Measurements from ENCODE around the gene FGF6.
"Not testable (repeated sequence)": the region's sequence is repeated elsewhere in the genome, so short reads cannot be mapped to it uniquely, and the experiment has no call there.

DNA sequence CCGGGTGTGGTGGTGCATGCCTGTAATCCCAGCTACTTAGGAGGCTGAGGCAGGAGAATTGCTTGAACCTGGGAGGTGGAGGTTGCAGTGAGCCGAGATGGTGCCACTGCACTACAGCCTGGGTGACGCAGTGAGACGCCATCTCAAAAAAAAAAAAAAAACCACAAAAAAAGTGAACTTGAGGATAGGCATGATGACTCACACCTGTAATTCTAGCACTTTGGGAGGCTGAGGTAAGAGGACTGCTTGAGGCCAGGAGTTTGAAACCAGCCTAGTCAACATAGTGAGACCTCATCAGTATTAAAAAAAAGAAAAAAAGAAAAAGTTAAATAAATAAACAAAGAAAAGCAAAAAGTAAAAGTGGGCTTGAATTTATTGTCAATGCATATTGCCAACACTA, 10.2 kb upstream of the FGF6 start:
- TF ChIP-seq, protein P1, sequence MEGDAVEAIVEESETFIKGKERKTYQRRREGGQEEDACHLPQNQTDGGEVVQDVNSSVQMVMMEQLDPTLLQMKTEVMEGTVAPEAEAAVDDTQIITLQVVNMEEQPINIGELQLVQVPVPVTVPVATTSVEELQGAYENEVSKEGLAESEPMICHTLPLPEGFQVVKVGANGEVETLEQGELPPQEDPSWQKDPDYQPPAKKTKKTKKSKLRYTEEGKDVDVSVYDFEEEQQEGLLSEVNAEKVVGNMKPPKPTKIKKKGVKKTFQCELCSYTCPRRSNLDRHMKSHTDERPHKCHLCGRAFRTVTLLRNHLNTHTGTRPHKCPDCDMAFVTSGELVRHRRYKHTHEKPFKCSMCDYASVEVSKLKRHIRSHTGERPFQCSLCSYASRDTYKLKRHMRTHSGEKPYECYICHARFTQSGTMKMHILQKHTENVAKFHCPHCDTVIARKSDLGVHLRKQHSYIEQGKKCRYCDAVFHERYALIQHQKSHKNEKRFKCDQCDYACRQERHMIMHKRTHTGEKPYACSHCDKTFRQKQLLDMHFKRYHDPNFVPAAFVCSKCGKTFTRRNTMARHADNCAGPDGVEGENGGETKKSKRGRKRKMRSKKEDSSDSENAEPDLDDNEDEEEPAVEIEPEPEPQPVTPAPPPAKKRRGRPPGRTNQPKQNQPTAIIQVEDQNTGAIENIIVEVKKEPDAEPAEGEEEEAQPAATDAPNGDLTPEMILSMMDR (IDR thresholded peaks at IDR 0.05): not testable (repeated sequence)
- not testable (repeated sequence) for TF ChIP-seq EZH2phosphoT487 (IDR thresholded peaks at IDR 0.05)
